ENCODE results near the gene DOP1A.

Gene DOP1A

GRCh38 chr6:83067448-83068439 lies at the start of gene DOP1A:
Gene DOP1A (plus strand): TSS chr6:83067671. CDS start chr6:83096978, 29,307 bp downstream.
- DNase-seq (ENCODE audit: insufficient read length, low spot score) (peak; percentile 88), FAIRE-seq (peak; percentile 64)

- DNase-seq (ENCODE audit: insufficient read length, low spot score) (no peak), FAIRE-seq (peak; percentile 20)
These were observed 47.7 kb upstream of the DOP1A start for GRCh38 chr6:83019741-83020140.

- FAIRE-seq (no peak), DNase-seq (ENCODE audit: insufficient read length, low spot score) (no peak)
These were observed 35.8 kb upstream of the DOP1A start for GRCh38 chr6:83031689-83032088.

GRCh38 chr6:83038246-83038645 lies 29.2 kb upstream of the DOP1A start:
- FAIRE-seq: no peak
- no peak for DNase-seq (ENCODE audit: insufficient read length, low spot score)

GRCh38 chr6:83042467-83043053 lies 24.9 kb upstream of the DOP1A start:
- FAIRE-seq (no peak), DNase-seq (ENCODE audit: insufficient read length, low spot score) (no peak)

- FAIRE-seq: no peak
- no peak for DNase-seq (ENCODE audit: insufficient read length, low spot score)
These were observed 23.2 kb upstream of the DOP1A start for GRCh38 chr6:83044091-83044768.

- FAIRE-seq: no peak
- no peak for DNase-seq (ENCODE audit: insufficient read length, low spot score)
These were observed 20.3 kb upstream of the DOP1A start for GRCh38 chr6:83047065-83047754.

GRCh38 chr6:83051377-83052172 lies 15.9 kb upstream of the DOP1A start:
- FAIRE-seq (no peak), DNase-seq (ENCODE audit: insufficient read length, low spot score) (no peak)

- DNase-seq (ENCODE audit: insufficient read length, low spot score) (no peak), FAIRE-seq (no peak)
These were observed 13.8 kb upstream of the DOP1A start for GRCh38 chr6:83053678-83054077.

GRCh38 chr6:83055366-83055964 lies 12.0 kb upstream of the DOP1A start:
- no peak for FAIRE-seq

GRCh38 chr6:83057705-83058321 lies 9.7 kb upstream of the DOP1A start:
- DNase-seq (ENCODE audit: insufficient read length, low spot score) (peak; percentile 44), FAIRE-seq (no peak)

More at GRCh38 chr6:83055366-83055964, 12.0 kb upstream of the DOP1A start:
- peak; percentile 45 for DNase-seq (ENCODE audit: insufficient read length, low spot score)

- no peak for DNase-seq (ENCODE audit: insufficient read length, low spot score)
- no peak for FAIRE-seq
These were observed 6.3 kb upstream of the DOP1A start for GRCh38 chr6:83061190-83061589.

GRCh38 chr6:83062225-83062624 lies 5.2 kb upstream of the DOP1A start:
- FAIRE-seq: no peak
- no peak for DNase-seq (ENCODE audit: insufficient read length, low spot score)

- DNase-seq (ENCODE audit: insufficient read length, low spot score) (peak; percentile 82), FAIRE-seq (peak; percentile 60)
These were observed 1.8 kb upstream of the DOP1A start, which contains the start of gene UBE3D for GRCh38 chr6:83065511-83066192. Gene UBE3D (minus strand): TSS chr6:83065841. CDS start chr6:83065718, 123 bp downstream.

- no peak for DNase-seq (ENCODE audit: insufficient read length, low spot score)
- no peak for FAIRE-seq
These were observed 1.1 kb downstream of the DOP1A start for GRCh38 chr6:83068616-83069015.

GRCh38 chr6:83069633-83070032 lies 2.2 kb downstream of the DOP1A start:
- FAIRE-seq (no peak), DNase-seq (ENCODE audit: insufficient read length, low spot score) (no peak)

GRCh38 chr6:83071023-83071422 lies 3.6 kb downstream of the DOP1A start:
- FAIRE-seq (no peak), DNase-seq (ENCODE audit: insufficient read length, low spot score) (no peak)

- DNase-seq (ENCODE audit: insufficient read length, low spot score): no peak
- FAIRE-seq: no peak
These were observed 4.2 kb downstream of the DOP1A start for GRCh38 chr6:83071707-83072106.

Measured in HTR-8/SVneo (cell line).